NCI-H774 (cell line): ENCODE results near the gene PSME4.
A peak's percentile ranks its signal among the peaks of the same experiment; 100 is the strongest.
"Not testable (repeated sequence)": the region's sequence is repeated elsewhere in the genome, so short reads cannot be mapped to it uniquely, and the experiment has no call there.

ENCODE experiments used
- DNase-seq: peaks from one replicate; lab custom pipeline; 2025; lab: John Stamatoyannopoulos, UW

Gene PSME4

GRCh38 chr2:53886406-53887280 is 84.2 kb downstream of the PSME4 start:
- peak; percentile 1 for DNase-seq

GRCh38 chr2:53884883-53885282 is 85.9 kb downstream of the PSME4 start:
- no peak for DNase-seq

GRCh38 chr2:53881986-53882385 is 88.8 kb downstream of the PSME4 start:
- no peak for DNase-seq

GRCh38 chr2:53881360-53881759 is 89.4 kb downstream of the PSME4 start:
- no peak for DNase-seq

- no peak for DNase-seq
Observed at GRCh38 chr2:53880756-53881155, 90.0 kb downstream of the PSME4 start.

- DNase-seq = no peak
Observed at GRCh38 chr2:53877556-53877955, 93.2 kb downstream of the PSME4 start.

- DNase-seq = no peak
Observed at GRCh38 chr2:53877112-53877511, 93.7 kb downstream of the PSME4 start.

- DNase-seq = no peak
Observed at GRCh38 chr2:53874401-53874950, 96.3 kb downstream of the PSME4 start.

- DNase-seq = no peak
Observed at GRCh38 chr2:53867773-53868172, 103.0 kb downstream of the PSME4 start.

GRCh38 chr2:53867169-53867568 is 103.6 kb downstream of the PSME4 start:
- DNase-seq = no peak

- DNase-seq = no peak
Observed at GRCh38 chr2:53865962-53866361, 104.8 kb downstream of the PSME4 start.

- DNase-seq = no peak
Observed at GRCh38 chr2:53865264-53865663, 105.5 kb downstream of the PSME4 start.

- DNase-seq = no peak
Observed at GRCh38 chr2:53863538-53864227, 107.1 kb downstream of the PSME4 start.

GRCh38 chr2:53861824-53862223 is 109.0 kb downstream of the PSME4 start:
- no peak for DNase-seq

GRCh38 chr2:53859206-53860181 is 111.3 kb downstream of the PSME4 start, which contains the start of gene GPR75:
Gene GPR75, minus strand, starts transcription at chr2:53859967. Its CDS starts 5,211 bp downstream, at chr2:53854756.
- no peak for DNase-seq

- DNase-seq = no peak
Observed at GRCh38 chr2:53856272-53856671, 114.5 kb downstream of the PSME4 start.

- no peak for DNase-seq
Observed at GRCh38 chr2:53854678-53855077, 116.1 kb downstream of the PSME4 start.

- no peak for DNase-seq
Observed at GRCh38 chr2:53852532-53852931, 118.3 kb downstream of the PSME4 start.

- not testable (repeated sequence) for DNase-seq
Observed at GRCh38 chr2:53851052-53851757, 119.6 kb downstream of the PSME4 start.

- DNase-seq = no peak
Observed at GRCh38 chr2:53848062-53848461, 122.7 kb downstream of the PSME4 start.

- no peak for DNase-seq
Observed at GRCh38 chr2:53843595-53843994, 127.2 kb downstream of the PSME4 start.
